PC-3 (cell line): ENCODE data around the gene DTNB. TPM values are rescaled to one million over a fixed set of nuclear protein-coding genes. Genes with fewer than 3 reads are reported as not detected.

ENCODE experiments used
- ATAC-seq: fragments of 200-7000 bp; cut with Tn5 transposase; 2 replicates; pipeline ENCODE4 v1.9.1; 2020; ENCODE audit warnings: mild to moderate bottlenecking, moderate library complexity
- BruUV-seq: library from RNA; stranded (reverse); fragments of 400-500 nt; replicated peaks from 2 replicates; lab custom pipeline; 2021; lab: Mats Ljungman, UMichigan
- CTCF ChIA-PET: fragments of 300-600 bp; sonication (Branson Sonifier 250); formaldehyde crosslinking; loops from one replicate; lab custom pipeline; 2022; ENCODE audit warnings: antibody characterized with exemption; lab: Charles Lee
- POLR2A ChIA-PET: fragments of 300-600 bp; sonication (Branson Sonifier 250); formaldehyde crosslinking; loops from one replicate; lab custom pipeline; 2022; ENCODE audit warnings: antibody characterized with exemption; ENCODE audit not compliant: unreplicated experiment; lab: Charles Lee
- DNase-seq: peaks from one replicate; pipeline ENCODE4 v3.0.0-alpha.2; 2015
- H2AFZ ChIP-seq: fragments of 300-600 bp; sonication (generic); 2 replicates; pipeline ENCODE4 v1.6.0; 2016; ENCODE audit warnings: antibody characterized with exemption, low read length
- H3F3A ChIP-seq: fragments of 300-600 bp; sonication (generic); one replicate; pipeline ENCODE4 v1.6.0; 2017; ENCODE audit warnings: antibody characterized with exemption, low read length, control low read depth, mild to moderate bottlenecking; ENCODE audit not compliant: unreplicated experiment
- H3K27ac ChIP-seq: fragments of 300-600 bp; sonication (generic); 2 replicates; pipeline ENCODE4 v1.5.1; 2016; ENCODE audit warnings: mild to moderate bottlenecking, low read length
- H3K27me3 ChIP-seq: fragments of 300-600 bp; sonication (generic); 2 replicates; pipeline ENCODE4 v1.6.1; 2016; ENCODE audit warnings: low read length, mixed read lengths
- H3K36me3 ChIP-seq: fragments of 300-600 bp; sonication (generic); 2 replicates; pipeline ENCODE4 v1.6.1; 2016; ENCODE audit warnings: low read depth, mixed run types, low read length, mixed read lengths
- H3K4me1 ChIP-seq: fragments of 300-600 bp; sonication (generic); 2 replicates; pipeline ENCODE4 v1.5.1; 2016; ENCODE audit warnings: low read length; ENCODE audit not compliant: insufficient read depth
- H3K4me2 ChIP-seq: fragments of 300-600 bp; sonication (generic); 2 replicates; pipeline ENCODE4 v1.6.0; 2016; ENCODE audit warnings: low read length
- H3K4me3 ChIP-seq: fragments of 300-600 bp; sonication (generic); 2 replicates; pipeline ENCODE4 v1.5.1; 2016; ENCODE audit warnings: mild to moderate bottlenecking, low read length, mixed read lengths
- H3K79me2 ChIP-seq: fragments of 300-600 bp; sonication (generic); 2 replicates; pipeline ENCODE4 v1.6.1; 2017; ENCODE audit warnings: low read length, mixed read lengths
- H3K9ac ChIP-seq: fragments of 300-600 bp; sonication (generic); 2 replicates; pipeline ENCODE4 v1.6.0; 2016; ENCODE audit warnings: mild to moderate bottlenecking, low read length
- H3K9me2 ChIP-seq: fragments of 300-600 bp; sonication (generic); replicated peaks from 2 replicates; pipeline ENCODE4 v1.6.1; 2016; ENCODE audit warnings: mixed run types, low read length, mixed read lengths
- H3K9me3 ChIP-seq: fragments of 300-600 bp; sonication (generic); 2 replicates; pipeline ENCODE4 v1.6.1; 2016; ENCODE audit warnings: low read length, mixed read lengths
- H4K20me1 ChIP-seq: fragments of 300-600 bp; sonication (generic); 2 replicates; pipeline ENCODE4 v1.6.1; 2016; ENCODE audit warnings: low read length, mixed read lengths
- EZH2 ChIP-seq: fragments of 300-600 bp; sonication (generic); IDR thresholded peaks from one replicate; pipeline ENCODE4 v1.6.1; 2017; ENCODE audit warnings: antibody characterized with exemption, mild to moderate bottlenecking, low read length; ENCODE audit not compliant: unreplicated experiment
- EZH2phosphoT487 ChIP-seq: fragments of 300-600 bp; sonication (generic); IDR thresholded peaks from 2 replicates; pipeline ENCODE4 v1.6.1; 2018; ENCODE audit warnings: mild to moderate bottlenecking, antibody characterized with exemption, low read length, borderline replicate concordance
- intact Hi-C: fragments of 100-400 bp; cut with micrococcal nuclease; formaldehyde crosslinking; loops from 2 replicates; pipeline ENCODE4 v1.9.0; 2023
- total RNA-seq: library from RNA; depleted of rRNA; stranded (reverse); fragments of >200 nt; gene quantifications from 2 replicates; pipeline ENCODE4 v1.2.3, GENCODE V29; 2014
- TF ChIP-seq, protein P1 (sequence below): fragments of 300-600 bp; sonication (generic); conservative IDR thresholded peaks from 2 replicates; pipeline ENCODE4 v1.5.1; 2017; ENCODE audit warnings: antibody characterized with exemption, low read depth, mild to moderate bottlenecking, low read length

DTNB gene
- total RNA-seq, 1 experiment from 2014 or later, result 23.1 TPM

DNA sequence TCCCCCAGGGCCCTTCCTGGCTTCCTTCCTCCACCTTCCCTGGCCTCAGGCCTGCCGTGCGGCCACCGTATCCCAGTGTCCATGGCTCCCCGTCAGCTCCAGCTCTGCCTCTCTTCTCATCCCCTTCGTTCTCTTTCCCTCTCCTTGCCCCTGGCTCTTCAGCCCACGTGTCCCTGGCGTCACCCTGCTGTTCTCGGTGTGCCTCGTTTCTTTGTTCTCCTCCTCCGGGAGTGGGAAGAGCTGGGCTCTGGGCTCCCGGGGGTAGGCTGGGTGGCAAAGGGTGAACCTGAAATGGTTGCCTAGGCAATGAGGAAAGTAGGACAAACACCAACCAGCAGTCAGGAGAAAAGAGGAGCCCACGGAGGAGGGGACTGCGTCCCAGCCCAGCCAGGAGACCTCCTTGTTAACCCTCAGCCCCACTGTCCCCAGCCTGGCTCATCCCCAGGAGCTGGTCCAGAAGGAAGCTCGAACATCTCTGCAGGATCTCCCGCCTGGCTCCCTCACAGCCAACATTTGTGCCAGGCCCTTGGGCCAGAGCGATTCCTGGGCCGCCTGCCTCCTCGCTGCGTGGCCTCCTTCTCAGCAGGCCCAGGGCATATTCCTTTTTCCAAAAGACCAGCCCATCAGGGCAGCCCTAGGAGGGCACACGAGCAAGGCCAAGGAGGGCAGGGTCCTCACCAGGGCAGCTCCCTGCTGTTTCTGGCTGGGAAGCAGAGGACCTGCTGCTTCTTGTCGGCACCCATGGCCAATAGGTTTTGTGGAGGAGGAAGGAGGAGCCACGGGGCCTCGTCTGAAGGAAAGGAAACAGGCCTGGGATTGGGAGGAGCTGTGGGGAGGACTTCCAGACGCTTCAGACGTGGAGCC, 300.7 kb downstream of the DTNB start:
- CTCF ChIA-PET, result no interaction called here
- no peak overlapping the region for H3K4me2 ChIP-seq
- DNase-seq, result no peak
- POLR2A ChIA-PET, result no interaction called here
- no peaks in the 10 kb centered on the region for H3K9me3 ChIP-seq
- H4K20me1 ChIP-seq, result no peaks in the 10 kb centered on the region
- H3K4me3 ChIP-seq, result no peak overlapping the region
- H3K9ac ChIP-seq, result no peak overlapping the region
- no peak overlapping the region for H3K27ac ChIP-seq
- TF ChIP-seq EZH2phosphoT487 (no peak), EZH2 (no peak)
- TF ChIP-seq, protein P1, sequence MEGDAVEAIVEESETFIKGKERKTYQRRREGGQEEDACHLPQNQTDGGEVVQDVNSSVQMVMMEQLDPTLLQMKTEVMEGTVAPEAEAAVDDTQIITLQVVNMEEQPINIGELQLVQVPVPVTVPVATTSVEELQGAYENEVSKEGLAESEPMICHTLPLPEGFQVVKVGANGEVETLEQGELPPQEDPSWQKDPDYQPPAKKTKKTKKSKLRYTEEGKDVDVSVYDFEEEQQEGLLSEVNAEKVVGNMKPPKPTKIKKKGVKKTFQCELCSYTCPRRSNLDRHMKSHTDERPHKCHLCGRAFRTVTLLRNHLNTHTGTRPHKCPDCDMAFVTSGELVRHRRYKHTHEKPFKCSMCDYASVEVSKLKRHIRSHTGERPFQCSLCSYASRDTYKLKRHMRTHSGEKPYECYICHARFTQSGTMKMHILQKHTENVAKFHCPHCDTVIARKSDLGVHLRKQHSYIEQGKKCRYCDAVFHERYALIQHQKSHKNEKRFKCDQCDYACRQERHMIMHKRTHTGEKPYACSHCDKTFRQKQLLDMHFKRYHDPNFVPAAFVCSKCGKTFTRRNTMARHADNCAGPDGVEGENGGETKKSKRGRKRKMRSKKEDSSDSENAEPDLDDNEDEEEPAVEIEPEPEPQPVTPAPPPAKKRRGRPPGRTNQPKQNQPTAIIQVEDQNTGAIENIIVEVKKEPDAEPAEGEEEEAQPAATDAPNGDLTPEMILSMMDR, result no peak
- ATAC-seq, result no peak
- H3K36me3 ChIP-seq, result no peaks in the 10 kb centered on the region
- H3K9me2 ChIP-seq, result no peaks in the 10 kb centered on the region
- no peaks in the 10 kb centered on the region for H3F3A ChIP-seq
- H3K4me1 ChIP-seq, result peaks cover 14% of the 10 kb centered on the region
- H3K79me2 ChIP-seq, result no peaks in the 10 kb centered on the region
- H2AFZ ChIP-seq, result no peak overlapping the region
- intact Hi-C loops, result no loop called here
- no TSS peak for BruUV-seq
- no peaks in the 10 kb centered on the region for H3K27me3 ChIP-seq

DNA sequence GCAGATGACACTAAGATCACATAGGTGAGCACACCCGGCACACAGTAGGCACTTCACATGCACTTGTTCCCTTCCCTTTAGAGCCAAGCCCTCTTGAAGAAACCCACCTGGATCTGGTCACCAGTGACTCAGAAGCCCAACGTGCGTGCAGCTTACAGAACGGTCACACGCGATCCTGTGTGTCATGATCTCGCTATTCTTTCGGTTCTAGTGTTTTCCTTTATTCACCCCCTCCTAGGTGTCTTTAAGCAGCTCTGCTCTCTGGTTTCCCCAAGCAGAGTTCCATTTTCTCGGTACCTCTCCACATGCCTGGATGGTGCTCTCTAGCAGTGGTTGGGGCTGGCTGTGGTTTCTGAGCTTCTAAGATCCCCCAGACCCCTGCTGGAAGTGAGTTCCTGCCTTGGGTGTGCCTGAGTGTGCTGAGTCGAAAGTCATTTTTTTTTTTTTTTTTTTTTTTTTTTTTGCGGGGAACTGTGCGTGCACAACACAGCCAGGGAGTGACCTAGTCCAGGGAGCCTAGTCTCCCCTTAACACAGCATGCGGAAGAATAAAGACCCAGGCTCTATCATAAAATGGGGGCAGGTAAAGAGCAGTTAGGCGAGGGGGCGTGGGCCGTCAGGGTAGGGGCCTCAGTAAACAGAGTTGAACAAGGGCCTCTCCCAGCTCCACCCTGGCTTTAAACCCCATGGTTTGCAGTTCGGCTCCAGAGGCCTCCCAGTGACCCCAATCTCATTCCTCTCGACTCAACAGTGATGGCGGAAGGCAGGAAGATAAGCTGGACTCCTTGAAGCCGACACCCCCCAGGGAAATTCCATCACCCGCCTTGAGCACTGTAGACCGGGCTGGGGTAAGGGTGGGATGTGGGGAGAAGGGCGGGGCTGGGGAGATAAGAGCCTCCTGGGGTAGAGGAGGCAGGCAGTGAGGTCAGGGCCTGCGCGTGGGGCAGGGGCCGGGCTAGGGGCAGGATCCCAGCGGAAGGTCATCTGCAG, 301.8 kb downstream of the DTNB start:
- TF ChIP-seq, protein P1, result no peak
- TF ChIP-seq EZH2phosphoT487 (no peak), EZH2 (no peak)
- POLR2A ChIA-PET, result interaction anchor here (0.5 kb wide), 1 partner anchor 10 kb away, joined by 5 read pairs; no protein-coding TSS in a partner anchor
- no peak for ATAC-seq

More for the DNA sequence above, 301.8 kb downstream of the DTNB start:
- H3K4me3 ChIP-seq, result no peak overlapping the region
- H3K9me2 ChIP-seq, result no peaks in the 10 kb centered on the region
- BruUV-seq, result no TSS peak
- no peaks in the 10 kb centered on the region for H3F3A ChIP-seq
- H3K79me2 ChIP-seq, result no peaks in the 10 kb centered on the region
- CTCF ChIA-PET, result no interaction called here
- H3K27ac ChIP-seq, result no peak overlapping the region
- no peaks in the 10 kb centered on the region for H3K36me3 ChIP-seq
- H3K27me3 ChIP-seq, result no peaks in the 10 kb centered on the region
- no peak overlapping the region for H3K4me2 ChIP-seq
- no peaks in the 10 kb centered on the region for H3K9me3 ChIP-seq
- DNase-seq, result no peak
- no peaks in the 10 kb centered on the region for H4K20me1 ChIP-seq
- H3K9ac ChIP-seq, result no peak overlapping the region
- intact Hi-C loops, result no loop called here
- H3K4me1 ChIP-seq, result peaks cover 4% of the 10 kb centered on the region; the same call in 1 of the 2 replicates
- no peak overlapping the region for H2AFZ ChIP-seq
